ENCODE results near the gene ECPAS.

DNA sequence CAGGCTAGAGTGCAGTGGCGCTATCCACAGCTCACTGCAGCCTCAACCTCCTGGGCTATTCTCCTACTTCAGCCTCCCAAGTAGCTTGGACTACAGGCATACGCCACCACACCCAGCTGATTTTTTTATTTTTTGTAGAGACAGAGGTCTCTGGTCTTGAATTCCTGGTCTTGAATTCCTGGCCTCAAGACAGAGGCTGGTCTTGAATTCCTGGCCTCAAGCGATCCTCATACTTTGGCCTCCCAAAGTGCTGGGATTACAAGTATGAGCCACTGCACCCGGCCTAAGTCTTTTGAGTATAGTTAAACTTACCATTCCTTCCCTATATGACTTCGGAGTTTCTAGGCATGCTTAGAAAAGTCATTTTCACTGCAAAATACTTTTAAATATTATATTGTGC is 29.4 kb downstream of the ECPAS start:
- TF ChIP-seq POLR2A (IDR thresholded peaks at IDR 0.05; ENCODE audit: low read length) = no peak
- no peak for TF ChIP-seq GATA1 (IDR thresholded peaks at IDR 0.05; ENCODE audit: low read depth, low read length)

Data from erythroblast (primary cell).